Activated naive CD8-positive, alpha-beta T cell treated with anti-CD3 and anti-CD28 coated beads for 36 hours (primary cell): ENCODE data around the gene S100A10. TPM values are rescaled to one million over a fixed set of nuclear protein-coding genes. Genes with fewer than 3 reads are reported as not detected.

ENCODE experiments used
- total RNA-seq, 2 experiments: library from RNA; stranded (reverse); gene quantifications; one replicate each; pipeline ENCODE4 v1.2.3, GENCODE V29; 2021

The S100A10 gene
- total RNA-seq, 2 experiments from 2014 or later: 225 to 235 TPM

Other genes starting within 250 kb of the S100A10 start
- 100 to 1,000 TPM; 157 to 172 TPM for gene MRPL9, start 230.4 kb downstream of the S100A10 start, total RNA-seq
- 1 to 10 TPM; 9.0 to 9.1 TPM for gene TDRKH, start 203.4 kb downstream of the S100A10 start, total RNA-seq
- gene LINGO4, start 188.4 kb downstream of the S100A10 start, total RNA-seq: not detected
- gene RORC, start 162.1 kb downstream of the S100A10 start, total RNA-seq: under 1 TPM; 0.06 to 0.12 TPM
- under 1 TPM; 0.68 to 0.76 TPM for gene C2CD4D, start 154.0 kb downstream of the S100A10 start, total RNA-seq
- gene THEM5, start 140.1 kb downstream of the S100A10 start, total RNA-seq: not detected
- 10 to 100 TPM; 32.9 to 34.2 TPM for gene THEM4, start 84.3 kb downstream of the S100A10 start, total RNA-seq
- gene S100A11, start 43.1 kb upstream of the S100A10 start, total RNA-seq: 100 to 1,000 TPM; 162 to 165 TPM
- gene TCHHL1, start 95.2 kb upstream of the S100A10 start, total RNA-seq: not detected
- under 1 TPM; 0.12 to 0.22 TPM for gene TCHH, start 121.6 kb upstream of the S100A10 start, total RNA-seq
- gene RPTN, start 165.4 kb upstream of the S100A10 start, total RNA-seq: not detected
- not detected for gene HRNR, start 230.3 kb upstream of the S100A10 start, total RNA-seq